ENCODE measurements around the gene SMIM11.

SMIM11 gene

GRCh38 chr21:34348890-34349519 is 26.3 kb upstream of the SMIM11 start:
- TF ChIP-seq CTCF (IDR thresholded peaks at IDR 0.05; ENCODE audit: low read depth, low read length): no peak
- H3K4me3 ChIP-seq (ENCODE audit: low read depth, low read length): no peak overlapping the region
- H3K9me3 ChIP-seq (ENCODE audit: severe bottlenecking): peaks cover 6% of the 10 kb centered on the region
- peaks cover 95% of the 10 kb centered on the region for H3K27me3 ChIP-seq (ENCODE audit: insufficient read depth, low read depth, severe bottlenecking)
- H3K36me3 ChIP-seq: no peaks in the 10 kb centered on the region
- DNase-seq: no peak
- H3K27ac ChIP-seq: no peak overlapping the region

GRCh38 chr21:34351786-34352241 is 23.5 kb upstream of the SMIM11 start:
- H3K4me3 ChIP-seq (ENCODE audit: low read depth, low read length): no peak overlapping the region
- H3K27me3 ChIP-seq (ENCODE audit: insufficient read depth, low read depth, severe bottlenecking): peaks cover 94% of the 10 kb centered on the region
- TF ChIP-seq CTCF (IDR thresholded peaks at IDR 0.05; ENCODE audit: low read depth, low read length): peak; percentile 84
- no peak overlapping the region for H3K27ac ChIP-seq
- H3K9me3 ChIP-seq (ENCODE audit: severe bottlenecking): peaks cover 6% of the 10 kb centered on the region
- peak; percentile 61 for DNase-seq
- H3K36me3 ChIP-seq: no peaks in the 10 kb centered on the region

GRCh38 chr21:34352556-34352955 is 22.8 kb upstream of the SMIM11 start:
- H3K9me3 ChIP-seq (ENCODE audit: severe bottlenecking): peaks cover 6% of the 10 kb centered on the region
- TF ChIP-seq CTCF (IDR thresholded peaks at IDR 0.05; ENCODE audit: low read depth, low read length): no peak
- no peak overlapping the region for H3K27ac ChIP-seq
- H3K36me3 ChIP-seq: no peaks in the 10 kb centered on the region
- H3K27me3 ChIP-seq (ENCODE audit: insufficient read depth, low read depth, severe bottlenecking): peaks cover 91% of the 10 kb centered on the region
- no peak overlapping the region for H3K4me3 ChIP-seq (ENCODE audit: low read depth, low read length)
- no peak for DNase-seq

- Histone ChIP-seq H3K9me3 (ENCODE audit: severe bottlenecking) (peaks cover 6% of the 10 kb centered on the region), H3K27me3 (ENCODE audit: insufficient read depth, low read depth, severe bottlenecking) (peaks cover 90% of the 10 kb centered on the region), H3K4me3 (ENCODE audit: low read depth, low read length) (no peak overlapping the region), H3K27ac (no peak overlapping the region), H3K36me3 (no peaks in the 10 kb centered on the region)
- TF ChIP-seq CTCF (IDR thresholded peaks at IDR 0.05; ENCODE audit: low read depth, low read length): no peak
- no peak for DNase-seq
These were observed 22.1 kb upstream of the SMIM11 start for GRCh38 chr21:34353182-34353581.

- TF ChIP-seq CTCF (IDR thresholded peaks at IDR 0.05; ENCODE audit: low read depth, low read length): no peak
- no peak for DNase-seq
- H3K4me3 ChIP-seq (ENCODE audit: low read depth, low read length): no peak overlapping the region
These were observed 20.5 kb upstream of the SMIM11 start for GRCh38 chr21:34354836-34355235.

GRCh38 chr21:34355570-34355969 is 19.7 kb upstream of the SMIM11 start:
- Histone ChIP-seq H3K36me3 (no peaks in the 10 kb centered on the region), H3K27me3 (ENCODE audit: insufficient read depth, low read depth, severe bottlenecking) (peaks cover 87% of the 10 kb centered on the region), H3K27ac (no peak overlapping the region), H3K4me3 (ENCODE audit: low read depth, low read length) (no peak overlapping the region), H3K9me3 (ENCODE audit: severe bottlenecking) (peaks cover 9% of the 10 kb centered on the region)
- no peak for DNase-seq
- no peak for TF ChIP-seq CTCF (IDR thresholded peaks at IDR 0.05; ENCODE audit: low read depth, low read length)

More at GRCh38 chr21:34354836-34355235, 20.5 kb upstream of the SMIM11 start:
- no peaks in the 10 kb centered on the region for H3K36me3 ChIP-seq
- H3K27ac ChIP-seq: no peak overlapping the region
- H3K27me3 ChIP-seq (ENCODE audit: insufficient read depth, low read depth, severe bottlenecking): peaks cover 87% of the 10 kb centered on the region
- H3K9me3 ChIP-seq (ENCODE audit: severe bottlenecking): peaks cover 9% of the 10 kb centered on the region
